HG02885 (cell line): ENCODE results near the gene TICAM2.

Source experiments
- ATAC-seq: cut with Tn5 transposase; IDR thresholded peaks from one replicate; pipeline ENCODE4 v1.9.1; 2021; ENCODE audit warnings: mild to moderate bottlenecking; ENCODE audit not compliant: unreplicated experiment, poor library complexity

TICAM2 gene

DNA sequence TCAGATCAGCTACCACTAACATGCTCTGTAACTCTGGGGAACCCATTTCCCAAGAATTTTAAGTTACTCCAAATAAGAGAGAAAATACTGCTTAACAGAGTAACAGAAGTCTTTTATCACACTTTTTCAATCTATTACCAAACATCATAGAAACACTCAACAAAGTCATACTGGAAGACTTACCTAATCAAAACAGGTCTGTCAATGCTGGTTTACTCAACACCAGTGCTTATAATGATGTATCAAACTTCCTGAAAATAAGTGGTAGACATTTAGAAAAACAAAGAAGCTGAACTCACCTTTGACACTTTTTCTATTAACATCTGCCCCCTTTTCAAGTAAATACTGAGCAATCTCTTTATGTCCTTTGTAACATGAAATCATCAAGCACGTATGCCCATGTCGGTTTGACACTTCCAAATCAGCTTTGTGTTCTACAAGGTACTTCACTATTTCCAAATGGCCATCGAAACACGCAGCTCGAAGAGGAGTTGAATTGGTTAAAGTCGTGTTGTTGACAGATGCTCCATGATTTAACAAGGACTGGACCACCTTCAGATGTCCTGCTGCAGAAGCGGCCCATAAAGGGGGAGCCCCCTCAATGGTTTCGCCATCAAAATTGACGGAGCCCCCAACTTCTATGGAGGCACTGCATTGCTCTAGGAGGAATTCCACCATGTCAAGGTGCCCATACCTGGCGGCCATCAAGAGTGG lies 59.5 kb downstream of the TICAM2 start:
- no peak for ATAC-seq

DNA sequence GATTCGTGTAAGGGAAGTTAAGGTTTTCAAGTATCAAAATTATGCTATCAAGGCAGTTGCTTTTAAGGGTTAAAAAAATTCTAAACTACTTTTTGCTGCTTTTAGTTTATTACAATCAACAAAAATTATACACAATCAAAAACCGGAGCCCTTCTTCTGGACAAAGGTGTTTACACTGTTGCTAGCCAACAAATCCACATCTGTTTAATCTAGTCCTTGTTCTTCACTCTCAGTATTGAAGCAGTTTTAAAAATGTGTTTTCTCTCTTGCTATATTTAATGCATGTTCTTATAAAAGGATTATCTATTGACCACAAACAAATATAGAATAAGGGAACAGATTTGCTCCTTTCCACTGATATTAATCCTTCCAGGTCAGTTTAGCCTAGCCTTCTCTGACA lies 60.2 kb downstream of the TICAM2 start:
- no peak for ATAC-seq

DNA sequence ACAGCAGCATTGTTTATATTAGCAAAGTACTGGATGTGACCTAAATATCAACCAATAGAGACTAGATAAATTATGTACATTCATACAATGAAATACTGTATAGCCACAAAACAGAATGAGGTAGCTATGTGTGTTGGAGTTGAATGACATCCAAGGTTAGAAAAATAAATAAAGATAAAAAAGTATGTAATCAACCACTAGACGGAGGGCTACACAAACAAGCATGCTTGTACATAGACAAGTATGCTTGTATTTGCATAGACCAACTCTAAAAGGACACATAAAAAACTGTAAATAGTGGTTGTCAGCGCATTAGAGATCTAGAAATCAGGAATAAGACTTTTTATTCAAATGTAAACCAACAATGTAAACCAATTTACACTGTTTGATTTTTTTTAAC lies 60.7 kb downstream of the TICAM2 start:
- ATAC-seq, result no peak

DNA sequence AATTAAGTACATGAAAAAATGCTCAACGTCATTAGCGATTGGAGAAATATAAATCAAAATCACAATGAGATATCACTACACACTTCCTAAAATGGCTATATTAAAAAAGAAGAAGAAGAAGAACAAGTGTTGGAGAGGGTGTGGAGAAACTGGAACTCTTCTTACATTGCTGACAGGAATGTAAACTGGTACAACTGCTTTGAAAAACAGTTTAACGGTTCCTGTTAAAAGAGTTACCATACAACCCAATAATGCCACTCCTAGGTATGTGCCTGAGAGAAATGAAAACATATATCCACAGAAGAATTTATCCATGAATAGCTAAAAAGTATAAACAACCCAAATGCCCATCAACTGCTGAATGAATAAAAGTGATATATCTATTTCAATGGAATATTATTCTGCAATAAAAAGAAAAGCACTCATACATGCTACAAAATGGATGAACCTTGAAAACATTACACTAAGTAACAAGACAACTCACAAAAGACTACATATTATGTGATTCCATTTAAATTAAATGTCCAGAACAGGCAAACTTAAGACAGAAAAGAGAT lies 66.7 kb downstream of the TICAM2 start:
- no peak for ATAC-seq

DNA sequence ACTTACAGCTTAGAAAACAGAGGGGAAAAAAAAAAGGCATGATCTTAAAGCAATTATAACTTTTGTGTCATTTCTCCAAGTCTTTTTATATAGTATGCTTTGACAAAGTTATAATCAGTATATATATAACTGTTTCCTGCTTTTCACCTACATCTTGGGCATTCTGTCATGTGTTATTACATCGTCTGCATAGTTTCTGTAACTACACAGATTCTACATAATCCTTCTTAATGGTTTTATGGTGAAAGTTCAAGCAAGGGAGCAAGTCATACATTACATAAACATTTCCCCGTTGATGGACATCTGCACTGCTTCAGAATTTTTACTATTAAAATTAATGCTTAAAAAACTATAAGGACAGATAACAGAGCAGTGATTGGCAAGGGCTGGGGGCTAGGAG lies 69.8 kb downstream of the TICAM2 start:
- no peak for ATAC-seq

DNA sequence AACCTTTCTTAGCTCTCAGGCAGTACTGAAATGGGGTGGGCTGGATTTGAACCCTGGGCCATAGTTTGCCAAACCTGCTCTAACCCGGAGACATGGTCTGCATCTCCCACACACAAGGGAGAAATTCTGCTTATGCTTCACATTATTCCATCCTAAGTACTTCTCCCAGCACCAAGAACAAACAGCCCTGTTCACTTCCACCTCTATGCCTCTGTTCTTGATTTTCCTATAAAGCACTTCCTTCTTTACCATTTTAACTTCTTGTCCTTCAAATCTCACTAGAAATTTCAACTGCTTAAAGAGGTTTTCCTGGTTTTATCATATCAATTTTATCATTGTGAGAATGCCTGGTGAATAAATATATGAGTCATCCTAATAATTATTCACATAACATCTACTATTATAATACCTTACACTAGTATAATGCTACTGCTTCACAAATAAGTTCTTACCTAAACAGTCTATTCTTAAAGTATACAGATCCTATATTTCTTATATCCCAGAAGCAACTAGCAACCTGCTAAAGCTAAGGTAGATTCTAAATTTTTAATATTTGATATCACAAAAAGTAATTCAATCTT lies 70.4 kb downstream of the TICAM2 start:
- no peak for ATAC-seq

DNA sequence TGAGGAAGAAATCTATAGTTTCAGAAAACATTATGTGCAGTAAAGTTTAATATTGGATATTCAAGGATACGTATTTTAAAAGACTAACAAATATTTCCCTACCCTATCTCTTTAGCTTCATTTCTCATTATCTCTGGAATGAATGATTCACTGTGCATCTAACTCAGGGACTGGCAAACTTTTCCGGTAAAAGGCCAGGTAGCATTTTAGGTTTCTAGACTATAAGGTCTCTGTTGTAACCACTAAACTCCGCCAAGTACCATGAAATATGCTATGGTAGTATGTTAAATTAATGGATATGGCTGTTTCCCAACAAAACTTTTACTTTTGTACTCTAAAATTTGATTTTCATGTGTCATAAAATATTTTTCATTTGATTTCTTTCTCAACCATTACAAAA lies 70.9 kb downstream of the TICAM2 start:
- no peak for ATAC-seq

DNA sequence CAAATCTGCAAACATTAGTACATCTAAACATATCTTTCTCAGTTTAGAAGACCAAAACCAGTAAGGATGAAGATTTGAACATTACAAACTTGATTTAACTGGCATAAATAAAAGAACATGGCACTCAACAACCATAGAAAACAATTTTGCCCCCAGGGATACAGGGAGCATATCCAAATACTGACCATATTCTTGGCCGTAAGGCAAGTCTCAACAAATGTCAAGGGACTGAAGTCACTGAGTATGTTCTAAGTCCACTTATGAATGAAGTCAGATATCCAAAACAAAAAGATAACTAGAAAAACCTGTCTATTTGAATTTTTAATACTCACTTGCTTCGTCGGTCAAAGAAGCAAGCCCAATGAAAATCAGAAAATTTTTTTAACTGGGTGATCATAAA lies 71.9 kb downstream of the TICAM2 start:
- no peak for ATAC-seq
